ENCODE results near the gene NIPAL4. TPM values are rescaled to one million over a fixed set of nuclear protein-coding genes. Genes with fewer than 3 reads are reported as not detected.

The NIPAL4 gene
- total RNA-seq, 1 donor from 2014 or later = 10.8 TPM

- peaks cover 43% of the 10 kb centered on the region for H3K36me3 Mint-ChIP-seq (ENCODE audit: low read depth, unreplicated experiment)
- peaks cover 71% of the 10 kb centered on the region for H3K36me3 ChIP-seq (ENCODE audit: insufficient read depth, low read length)
- H3K4me3 ChIP-seq (ENCODE audit: insufficient read depth, low read depth, low read length) = no peak overlapping the region
- no peak overlapping the region for H3K4me2 ChIP-seq (ENCODE audit: low read length)
- DNase-seq (ENCODE audit: low read depth) = no peak
- H3K9me3 Mint-ChIP-seq (ENCODE audit: unreplicated experiment) = no peaks in the 10 kb centered on the region
- peaks cover 60% of the 10 kb centered on the region for H3K79me2 ChIP-seq (ENCODE audit: insufficient read depth, low read length)
- H4K20me1 ChIP-seq (ENCODE audit: insufficient read depth, low read length) = peaks cover 66% of the 10 kb centered on the region
- no peak overlapping the region for H3K4me3 Mint-ChIP-seq (ENCODE audit: unreplicated experiment)
- no peaks in the 10 kb centered on the region for H3K9me3 ChIP-seq (ENCODE audit: insufficient read depth, low read depth, low read length)
- H3K27ac Mint-ChIP-seq (ENCODE audit: unreplicated experiment) = peak overlapping the region; percentile 18
- no peak overlapping the region for H3K9ac ChIP-seq (ENCODE audit: low read length)
- H3K27ac ChIP-seq (ENCODE audit: low read depth, low read length) = no peak overlapping the region
- no peak overlapping the region for H2AFZ ChIP-seq (ENCODE audit: low read depth, low read length)
- no peaks in the 10 kb centered on the region for H3K27me3 Mint-ChIP-seq (ENCODE audit: low read depth, unreplicated experiment)
- peaks cover 2% of the 10 kb centered on the region for H3K4me1 Mint-ChIP-seq (ENCODE audit: low read depth, unreplicated experiment)
- no peak for FAIRE-seq
- peaks cover 4% of the 10 kb centered on the region for H3K4me1 ChIP-seq (ENCODE audit: insufficient read depth, low read length)
- no peaks in the 10 kb centered on the region for H3K27me3 ChIP-seq (ENCODE audit: insufficient read depth, low read length)
- no peak for TF ChIP-seq CTCF (IDR thresholded peaks at IDR 0.05; ENCODE audit: insufficient read depth, low read depth, low read length)
- no peak for TF ChIP-seq EZH2 (IDR thresholded peaks at IDR 0.05; ENCODE audit: insufficient read depth, low read length)
Measured at GRCh38 chr5:157486221-157486681, 26.2 kb downstream of the NIPAL4 start.

GRCh38 chr5:157486861-157487260, 26.8 kb downstream of the NIPAL4 start:
- peaks cover 2% of the 10 kb centered on the region for H3K4me1 Mint-ChIP-seq (ENCODE audit: low read depth, unreplicated experiment)

More at GRCh38 chr5:157486861-157487260, 26.8 kb downstream of the NIPAL4 start:
- H3K4me1 ChIP-seq (ENCODE audit: insufficient read depth, low read length) = no peaks in the 10 kb centered on the region
- peaks cover 42% of the 10 kb centered on the region for H3K36me3 Mint-ChIP-seq (ENCODE audit: low read depth, unreplicated experiment)
- H3K27ac Mint-ChIP-seq (ENCODE audit: unreplicated experiment) = peak overlapping the region; percentile 62
- H4K20me1 ChIP-seq (ENCODE audit: insufficient read depth, low read length) = peaks cover 65% of the 10 kb centered on the region
- FAIRE-seq (no peak), DNase-seq (ENCODE audit: low read depth) (no peak)
- no peak overlapping the region for H3K27ac ChIP-seq (ENCODE audit: low read depth, low read length)
- H3K79me2 ChIP-seq (ENCODE audit: insufficient read depth, low read length) = peaks cover 60% of the 10 kb centered on the region
- H3K9ac ChIP-seq (ENCODE audit: low read length) = peak overlapping the region; percentile 9
- no peak overlapping the region for H3K4me3 ChIP-seq (ENCODE audit: insufficient read depth, low read depth, low read length)
- no peaks in the 10 kb centered on the region for H3K27me3 Mint-ChIP-seq (ENCODE audit: low read depth, unreplicated experiment)
- no peaks in the 10 kb centered on the region for H3K27me3 ChIP-seq (ENCODE audit: insufficient read depth, low read length)
- no peak overlapping the region for H3K4me2 ChIP-seq (ENCODE audit: low read length)
- no peak overlapping the region for H2AFZ ChIP-seq (ENCODE audit: low read depth, low read length)
- H3K36me3 ChIP-seq (ENCODE audit: insufficient read depth, low read length) = peaks cover 71% of the 10 kb centered on the region
- H3K9me3 Mint-ChIP-seq (ENCODE audit: unreplicated experiment) = no peaks in the 10 kb centered on the region
- H3K9me3 ChIP-seq (ENCODE audit: insufficient read depth, low read depth, low read length) = no peaks in the 10 kb centered on the region
- TF ChIP-seq CTCF (IDR thresholded peaks at IDR 0.05; ENCODE audit: insufficient read depth, low read depth, low read length) (no peak), EZH2 (IDR thresholded peaks at IDR 0.05; ENCODE audit: insufficient read depth, low read length) (no peak)
- no peak overlapping the region for H3K4me3 Mint-ChIP-seq (ENCODE audit: unreplicated experiment)

Data from astrocyte (in vitro differentiated cells and primary cell).